ENCODE measurements around the gene ARL1.

DNA sequence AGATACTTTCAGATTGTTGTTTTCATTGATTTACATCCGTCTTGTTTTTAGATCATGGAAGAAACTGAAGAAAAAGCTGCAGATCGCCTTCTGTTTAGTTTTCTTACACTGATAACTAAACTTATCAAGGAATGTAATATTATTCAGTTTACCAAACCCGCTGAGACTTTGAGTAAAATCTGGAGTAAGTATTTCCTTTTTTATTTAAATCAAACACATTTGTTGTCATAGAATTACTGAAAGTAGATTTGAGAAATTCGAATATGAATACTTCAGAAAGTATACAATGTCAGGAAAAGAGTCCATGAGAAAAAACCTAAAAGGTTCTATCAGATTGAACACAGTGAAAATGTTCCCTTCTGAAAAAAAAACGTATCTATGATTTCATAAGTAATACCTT is 32.0 kb downstream of the ARL1 start:
- TF ChIP-seq EZH2 (IDR thresholded peaks at IDR 0.05): no peak
- TF ChIP-seq POLR2AphosphoS5 (IDR thresholded peaks at IDR 0.05; ENCODE audit: borderline replicate concordance, low read depth, low read length): no peak

Data from SK-N-MC (cell line).